Loucy (cell line): ENCODE data around the gene RAB4A.
"Not testable (repeated sequence)": the region's sequence is repeated elsewhere in the genome, so short reads cannot be mapped to it uniquely, and the experiment has no call there.

Experiments
- H2AFZ ChIP-seq: fragments of 200-600 bp; sonication (generic); 2 replicates; pipeline ENCODE4 v1.6.0; 2016; ENCODE audit warnings: antibody characterized with exemption, mild to moderate bottlenecking, low read length, moderate library complexity
- H3F3A ChIP-seq: fragments of 200-600 bp; 2 replicates; pipeline ENCODE4 v1.6.0; 2016; ENCODE audit warnings: antibody characterized with exemption, low read depth, mild to moderate bottlenecking
- H3K27me3 ChIP-seq: fragments of 200-600 bp; sonication (generic); 2 replicates; pipeline ENCODE4 v1.6.1; 2014; ENCODE audit warnings: low read length, mild to moderate bottlenecking; ENCODE audit not compliant: insufficient read depth, poor library complexity, severe bottlenecking
- H3K36me3 ChIP-seq: fragments of 200-600 bp; sonication (generic); 2 replicates; pipeline ENCODE4 v1.6.1; 2016; ENCODE audit warnings: low read length; ENCODE audit not compliant: insufficient read depth
- H3K4me1 ChIP-seq: fragments of 200-600 bp; sonication (generic); 2 replicates; pipeline ENCODE4 v1.5.1; 2014; ENCODE audit warnings: low read length, mild to moderate bottlenecking; ENCODE audit not compliant: insufficient read depth, poor library complexity, severe bottlenecking
- H3K4me2 ChIP-seq: fragments of 200-600 bp; sonication (generic); 2 replicates; pipeline ENCODE4 v1.6.0; 2014; ENCODE audit warnings: antibody characterized with exemption, low read length, low read depth, mild to moderate bottlenecking; ENCODE audit not compliant: poor library complexity, severe bottlenecking
- H3K4me3 ChIP-seq: fragments of 200-600 bp; sonication (generic); 2 replicates; pipeline ENCODE4 v1.5.1; 2014; ENCODE audit warnings: low read length, mild to moderate bottlenecking, mixed read lengths; ENCODE audit not compliant: poor library complexity, severe bottlenecking
- H3K79me2 ChIP-seq: fragments of 200-600 bp; sonication (generic); 2 replicates; pipeline ENCODE4 v1.6.1; 2014; ENCODE audit warnings: low read length; ENCODE audit not compliant: insufficient read depth
- H3K9ac ChIP-seq: fragments of 200-600 bp; sonication (generic); 2 replicates; pipeline ENCODE4 v1.6.0; 2014; ENCODE audit warnings: mild to moderate bottlenecking, low read depth, low read length, moderate library complexity; ENCODE audit not compliant: poor library complexity, severe bottlenecking
- H3K9me2 ChIP-seq: fragments of 200-600 bp; sonication (generic); replicated peaks from 2 replicates; pipeline ENCODE4 v1.6.1; 2016; ENCODE audit warnings: low read depth, low read length, mixed read lengths
- H3K9me3 ChIP-seq: fragments of 200-600 bp; sonication (generic); 2 replicates; pipeline ENCODE4 v1.6.1; 2014; ENCODE audit warnings: mild to moderate bottlenecking, antibody characterized with exemption, low read length, low read depth; ENCODE audit not compliant: insufficient read depth
- H4K20me1 ChIP-seq: fragments of 200-600 bp; sonication (generic); 2 replicates; pipeline ENCODE4 v1.6.0; 2014; ENCODE audit warnings: antibody characterized with exemption, low read length, mild to moderate bottlenecking; ENCODE audit not compliant: insufficient read depth, poor library complexity, severe bottlenecking
- CTCF ChIP-seq: fragments of 200-600 bp; sonication (generic); conservative IDR thresholded peaks from 2 replicates; pipeline ENCODE4 v1.5.1; 2014; ENCODE audit warnings: mild to moderate bottlenecking, antibody characterized with exemption, low read length
- EZH2phosphoT487 ChIP-seq: fragments of 200-600 bp; IDR thresholded peaks from 2 replicates; pipeline ENCODE4 v1.6.1; 2018; ENCODE audit warnings: antibody characterized with exemption, mild to moderate bottlenecking, moderate library complexity, borderline replicate concordance

Gene RAB4A

GRCh38 chr1:229288516-229288915 is 17.6 kb downstream of the RAB4A start:
- Histone ChIP-seq H3K4me3 (no peak overlapping the region), H4K20me1 (peaks cover 21% of the 10 kb centered on the region), H3K9me3 (no peaks in the 10 kb centered on the region), H3K4me2 (no peak overlapping the region), H3F3A (no peaks in the 10 kb centered on the region), H3K79me2 (peaks cover 44% of the 10 kb centered on the region), H3K9ac (no peak overlapping the region), H3K9me2 (no peaks in the 10 kb centered on the region), H3K4me1 (no peaks in the 10 kb centered on the region), H3K27me3 (no peaks in the 10 kb centered on the region), H3K36me3 (peaks cover 34% of the 10 kb centered on the region; the same call in 1 of the 2 replicates), H2AFZ (no peak overlapping the region)
- TF ChIP-seq CTCF (no peak), EZH2phosphoT487 (no peak)

- not testable (repeated sequence) for H3K4me2 ChIP-seq, H3F3A ChIP-seq, H3K4me3 ChIP-seq, H3K9me3 ChIP-seq, H3K9me2 ChIP-seq, H3K27me3 ChIP-seq, H3K9ac ChIP-seq, H2AFZ ChIP-seq, H4K20me1 ChIP-seq, H3K4me1 ChIP-seq
- Histone ChIP-seq H3K36me3 (peaks cover 34% of the 10 kb centered on the region; the same call in 1 of the 2 replicates), H3K79me2 (peaks cover 16% of the 10 kb centered on the region; the same call in 1 of the 2 replicates)
Observed at GRCh38 chr1:229291686-229292085, 20.8 kb downstream of the RAB4A start.

- Histone ChIP-seq H3K9ac (no peak overlapping the region), H3F3A (no peaks in the 10 kb centered on the region), H3K9me2 (no peaks in the 10 kb centered on the region), H3K36me3 (peaks cover 42% of the 10 kb centered on the region; the same call in 1 of the 2 replicates), H3K79me2 (no peaks in the 10 kb centered on the region), H3K9me3 (no peaks in the 10 kb centered on the region), H3K4me1 (no peaks in the 10 kb centered on the region), H3K4me2 (no peak overlapping the region), H3K27me3 (no peaks in the 10 kb centered on the region), H4K20me1 (no peaks in the 10 kb centered on the region), H3K4me3 (no peak overlapping the region), H2AFZ (no peak overlapping the region)
- TF ChIP-seq CTCF: no peak
- TF ChIP-seq EZH2phosphoT487: no peak
Observed at GRCh38 chr1:229293528-229294204, 22.8 kb downstream of the RAB4A start.

- Histone ChIP-seq H3K79me2 (no peaks in the 10 kb centered on the region), H4K20me1 (no peaks in the 10 kb centered on the region), H3K9me3 (no peaks in the 10 kb centered on the region), H3F3A (no peaks in the 10 kb centered on the region), H3K27me3 (no peaks in the 10 kb centered on the region), H2AFZ (no peak overlapping the region), H3K36me3 (peaks cover 45% of the 10 kb centered on the region; the same call in 1 of the 2 replicates), H3K4me3 (no peak overlapping the region), H3K4me1 (no peaks in the 10 kb centered on the region), H3K4me2 (no peak overlapping the region), H3K9ac (no peak overlapping the region), H3K9me2 (no peaks in the 10 kb centered on the region)
- no peak for TF ChIP-seq EZH2phosphoT487
- TF ChIP-seq CTCF: no peak
Observed at GRCh38 chr1:229295745-229296144, 24.8 kb downstream of the RAB4A start.
